ENCODE data around the gene MPC1L.

GRCh38 chrX:40660381-40660780 lies 37.2 kb downstream of the MPC1L start:
- TF ChIP-seq POLR2A (IDR thresholded peaks at IDR 0.05) (no peak), CTCF (IDR thresholded peaks at IDR 0.05) (no peak)
